Pancreas (tissue), 10 donors: ENCODE data around the gene C17orf100. TPM values are rescaled to one million over a fixed set of nuclear protein-coding genes. Genes with fewer than 3 reads are reported as not detected.

ENCODE experiments used
- ATAC-seq, 4 donors: fragments of 200-7000 bp; cut with Tn5 transposase; one replicate each; pipeline versions ENCODE4 v1.8.0 to v1.9.1; 2020; ENCODE audit warnings: mild to moderate bottlenecking in 4 of 4, moderate library complexity in 4 of 4
- DNase-seq, 6 donors: peaks; one replicate each; pipeline ENCODE4 v3.0.0-alpha.2; 2020
- FAIRE-seq: peaks from 2 replicates; lab custom pipeline; 2012; peaks lifted over from hg19 to GRCh38; lab: Jason Lieb, UNC
- H3K27ac ChIP-seq, 4 donors: fragments of 200-600 bp; sonication (generic); 1 replicate in 3 of 4; 2 replicates in 1 of 4; pipeline versions ENCODE4 v1.5.0 to v1.8.0; 2020
- H3K27me3 ChIP-seq, 4 donors: fragments of 200-600 bp; one replicate each; pipeline ENCODE4 v1.8.0; 2021
- H3K36me3 ChIP-seq, 3 donors: fragments of 200-600 bp; sonication (generic) in 1 of 3; one replicate each; pipeline versions ENCODE4 v1.5.0 to v1.8.0; 2020 to 2021
- H3K4me1 ChIP-seq, 3 donors: fragments of 200-600 bp; one replicate each; pipeline ENCODE4 v1.8.0; 2021
- H3K4me3 ChIP-seq, 4 donors: fragments of 200-600 bp; sonication (generic) in 2 of 4; one replicate each; pipeline versions ENCODE4 v1.5.0 to v1.8.0; 2020 to 2021
- H3K9me3 ChIP-seq, 4 donors: fragments of 200-600 bp; one replicate each; pipeline ENCODE4 v1.8.0; 2021
- CTCF ChIP-seq, 4 donors: fragments of 200-600 bp; sonication (generic) in 3 of 4; IDR thresholded peaks; one replicate each; pipeline versions ENCODE4 v1.5.0 to v1.8.0; 2021; ENCODE audit warnings: antibody characterized with exemption in 4 of 4
- WGBS, 2 donors: extraction: QIAGEN DNeasy Blood & Tissue Kit; methylation state at CpG; one replicate each; pipeline ENCODE4 v1.1.7; 2013; 5-methylcytosine and 5-hydroxymethylcytosine counted together
- intact Hi-C, 3 donors: fragments of 100-400 bp; cut with DNase I; formaldehyde crosslinking; loops; one replicate each; pipeline versions ENCODE4 v1.11.1 to v1.14.2; 2022
- polyA plus RNA-seq, 2 donors: library from polyadenylated mRNA; stranded (reverse); fragments of 200-250 nt; gene quantifications; one replicate each; pipeline ENCODE4 v1.2.3, GENCODE V29; 2013
- total RNA-seq, 6 donors: library from RNA; stranded (reverse); fragmentation: NEBNext Ultra II Directional in 4 of 6; extraction: Animal tissue kit (Norgen Biotek cat#: 25700) in 4 of 6; gene quantifications; one replicate each; pipeline versions ENCODE4 v1.2.1 to v1.2.4, GENCODE V29; 2021 to 2023
- donor health status: healthy with polysubstance abuse.
- donor health status: DM: no; HTN: no; CAD: no; lungs with moderate emphysema.
- donor health status: DM: no; HTN: no; CAD: no.
- donor health status: control.
- donor health status: control.
- donor health status: Bipolar disorder and iron deficiency.
- donor health status: DM: yes; HTN: yes; CAD: no.
- donor health status: DM: no; HTN: no; CAD: no.
- donor health status: DM: no; HTN: no; CAD: no.
- donor health status: DM: yes; HTN: yes; CAD: no.

Gene C17orf100
- total and polyA plus RNA-seq, 8 donors: 0.91 to 5.8 (median 2.4) TPM

GRCh38 chr17:6610011-6610410 is 41.6 kb upstream of the C17orf100 start:
- 93 to 97% methylated on average over 5 of the region's 5 CpGs for WGBS, 2 donors
- Histone ChIP-seq H3K4me3 (no peak overlapping the region), H3K36me3 (peaks cover 0 to 48% (median 0%) of the 10 kb centered on the region in 3 donors), H3K9me3 (no peaks in the 10 kb centered on the region), H3K27ac (no peak overlapping the region), H3K4me1 (no peaks in the 10 kb centered on the region), H3K27me3 (no peaks in the 10 kb centered on the region)
- no peak for DNase-seq
- ATAC-seq: no peak
- FAIRE-seq: no peak
- intact Hi-C loops: no loop called here
- TF ChIP-seq CTCF (IDR thresholded peaks at IDR 0.05): no peak

- Histone ChIP-seq H3K9me3 (no peaks in the 10 kb centered on the region), H3K36me3 (peaks cover 0 to 47% (median 0%) of the 10 kb centered on the region in 3 donors), H3K27ac (no peak overlapping the region), H3K4me3 (no peak overlapping the region), H3K4me1 (no peaks in the 10 kb centered on the region), H3K27me3 (no peaks in the 10 kb centered on the region)
- intact Hi-C loops: no loop called here
- 95 to 98% methylated on average over 4 of the region's 4 CpGs for WGBS, 2 donors
- TF ChIP-seq CTCF (IDR thresholded peaks at IDR 0.05): no peak
- ATAC-seq (no peak), FAIRE-seq (no peak), DNase-seq (no peak)
Observed at GRCh38 chr17:6611231-6611630, 40.3 kb upstream of the C17orf100 start.

GRCh38 chr17:6623941-6624340 is 27.6 kb upstream of the C17orf100 start:
- Histone ChIP-seq H3K9me3 (no peaks in the 10 kb centered on the region), H3K27me3 (no peaks in the 10 kb centered on the region), H3K36me3 (peaks cover 0 to 30% (median 3%) of the 10 kb centered on the region in 3 donors), H3K4me3 (no peak overlapping the region), H3K4me1 (no peaks in the 10 kb centered on the region), H3K27ac (no peak overlapping the region)
- FAIRE-seq (no peak), ATAC-seq (no peak), DNase-seq (no peak)
- no peak for TF ChIP-seq CTCF (IDR thresholded peaks at IDR 0.05)
- WGBS, 2 donors: 97% methylated on average over 3 of the region's 3 CpGs
- intact Hi-C loops: no loop called here

GRCh38 chr17:6626616-6627015 is 24.9 kb upstream of the C17orf100 start:
- Histone ChIP-seq H3K27me3 (no peaks in the 10 kb centered on the region), H3K4me1 (no peaks in the 10 kb centered on the region), H3K9me3 (no peaks in the 10 kb centered on the region), H3K4me3 (no peak overlapping the region), H3K36me3 (peaks cover 0 to 19% (median 2%) of the 10 kb centered on the region in 3 donors), H3K27ac (no peak overlapping the region)
- DNase-seq: no peak
- no peak for FAIRE-seq
- no peak for ATAC-seq
- TF ChIP-seq CTCF (IDR thresholded peaks at IDR 0.05): no peak
- 88 to 96% methylated on average over 6 of the region's 6 CpGs for WGBS, 2 donors
- intact Hi-C loops: no loop called here

GRCh38 chr17:6627019-6627418 is 24.5 kb upstream of the C17orf100 start:
- 82 to 93% methylated on average over 1 of the region's 1 CpG for WGBS, 2 donors
- DNase-seq: no peak

More at GRCh38 chr17:6627019-6627418, 24.5 kb upstream of the C17orf100 start:
- H3K27me3 ChIP-seq: no peaks in the 10 kb centered on the region
- H3K36me3 ChIP-seq: peaks cover 0 to 18% (median 2%) of the 10 kb centered on the region in 3 donors
- no peak overlapping the region for H3K4me3 ChIP-seq
- FAIRE-seq (no peak), ATAC-seq (no peak)
- intact Hi-C loops: no loop called here
- no peak overlapping the region for H3K27ac ChIP-seq
- H3K4me1 ChIP-seq: no peaks in the 10 kb centered on the region
- no peak for TF ChIP-seq CTCF (IDR thresholded peaks at IDR 0.05)
- no peaks in the 10 kb centered on the region for H3K9me3 ChIP-seq
